ENCODE data around the gene ORAI3. TPM values are rescaled to one million over a fixed set of nuclear protein-coding genes. Genes with fewer than 3 reads are reported as not detected.

The ORAI3 gene
- total and polyA plus RNA-seq, 2 of the 13 experiments (the other 11 are each of a cell fraction or from before 2014, with no cell fraction given): 11.4 to 32.0 TPM

GRCh38 chr16:30949650-30950515, 1.0 kb downstream of the ORAI3 start (continued):
- TF ChIP-seq, protein P1, sequence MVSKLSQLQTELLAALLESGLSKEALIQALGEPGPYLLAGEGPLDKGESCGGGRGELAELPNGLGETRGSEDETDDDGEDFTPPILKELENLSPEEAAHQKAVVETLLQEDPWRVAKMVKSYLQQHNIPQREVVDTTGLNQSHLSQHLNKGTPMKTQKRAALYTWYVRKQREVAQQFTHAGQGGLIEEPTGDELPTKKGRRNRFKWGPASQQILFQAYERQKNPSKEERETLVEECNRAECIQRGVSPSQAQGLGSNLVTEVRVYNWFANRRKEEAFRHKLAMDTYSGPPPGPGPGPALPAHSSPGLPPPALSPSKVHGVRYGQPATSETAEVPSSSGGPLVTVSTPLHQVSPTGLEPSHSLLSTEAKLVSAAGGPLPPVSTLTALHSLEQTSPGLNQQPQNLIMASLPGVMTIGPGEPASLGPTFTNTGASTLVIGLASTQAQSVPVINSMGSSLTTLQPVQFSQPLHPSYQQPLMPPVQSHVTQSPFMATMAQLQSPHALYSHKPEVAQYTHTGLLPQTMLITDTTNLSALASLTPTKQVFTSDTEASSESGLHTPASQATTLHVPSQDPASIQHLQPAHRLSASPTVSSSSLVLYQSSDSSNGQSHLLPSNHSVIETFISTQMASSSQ (IDR thresholded peaks at IDR 0.05; ENCODE audit: low read depth): no peak
- TF ChIP-seq, protein P1 (CRISPR knock-in tag; IDR thresholded peaks at IDR 0.05; ENCODE audit: borderline replicate concordance): peak; percentile 82; the same call in 1 of the 2 replicates
- TF ChIP-seq, protein P2, sequence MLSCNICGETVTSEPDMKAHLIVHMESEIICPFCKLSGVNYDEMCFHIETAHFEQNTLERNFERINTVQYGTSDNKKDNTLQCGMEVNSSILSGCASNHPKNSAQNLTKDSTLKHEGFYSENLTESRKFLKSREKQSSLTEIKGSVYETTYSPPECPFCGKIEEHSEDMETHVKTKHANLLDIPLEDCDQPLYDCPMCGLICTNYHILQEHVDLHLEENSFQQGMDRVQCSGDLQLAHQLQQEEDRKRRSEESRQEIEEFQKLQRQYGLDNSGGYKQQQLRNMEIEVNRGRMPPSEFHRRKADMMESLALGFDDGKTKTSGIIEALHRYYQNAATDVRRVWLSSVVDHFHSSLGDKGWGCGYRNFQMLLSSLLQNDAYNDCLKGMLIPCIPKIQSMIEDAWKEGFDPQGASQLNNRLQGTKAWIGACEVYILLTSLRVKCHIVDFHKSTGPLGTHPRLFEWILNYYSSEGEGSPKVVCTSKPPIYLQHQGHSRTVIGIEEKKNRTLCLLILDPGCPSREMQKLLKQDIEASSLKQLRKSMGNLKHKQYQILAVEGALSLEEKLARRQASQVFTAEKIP (CRISPR knock-in tag; IDR thresholded peaks at IDR 0.05; ENCODE audit: borderline replicate concordance): no peak
- peak; percentile 81; the same call in 1 of the 2 replicates for TF ChIP-seq KDM5B (CRISPR knock-in tag; IDR thresholded peaks at IDR 0.05; ENCODE audit: borderline replicate concordance)
- no peak for TF ChIP-seq SMARCE1 (IDR thresholded peaks at IDR 0.05; ENCODE audit: borderline replicate concordance)
- TF ChIP-seq ZNF30 (CRISPR knock-in tag; IDR thresholded peaks at IDR 0.05): no peak
- no peak for TF ChIP-seq MAFF (IDR thresholded peaks at IDR 0.05; ENCODE audit: low read depth, low read length)
- no peak for TF ChIP-seq TBP (CRISPR knock-in tag; IDR thresholded peaks at IDR 0.05)
- TF ChIP-seq ZNF557 (CRISPR knock-in tag; IDR thresholded peaks at IDR 0.05): no peak
- TF ChIP-seq ZNF761 (CRISPR knock-in tag; conservative IDR thresholded peaks at IDR 0.05): peak; percentile 90
- peak; percentile 90 for TF ChIP-seq FOXC1 (CRISPR knock-in tag; IDR thresholded peaks at IDR 0.05; ENCODE audit: borderline replicate concordance)
- TF ChIP-seq ZNF670 (CRISPR knock-in tag; IDR thresholded peaks at IDR 0.05; ENCODE audit: borderline replicate concordance): peak; percentile 69; the same call in 1 of the 2 replicates
- peak; percentile 87 for TF ChIP-seq BORCS8-MEF2B (CRISPR knock-in tag; IDR thresholded peaks at IDR 0.05)
- TF ChIP-seq MAFG (CRISPR knock-in tag; IDR thresholded peaks at IDR 0.05): no peak
- no peak for TF ChIP-seq NFRKB (IDR thresholded peaks at IDR 0.05)
- peak; percentile 66; the same call in 1 of the 2 replicates for TF ChIP-seq ZBTB42 (CRISPR knock-in tag; IDR thresholded peaks at IDR 0.05)
- TF ChIP-seq ATF1 (CRISPR knock-in tag; IDR thresholded peaks at IDR 0.05): no peak
- peak; percentile 98 for TF ChIP-seq AKAP8 (CRISPR knock-in tag; IDR thresholded peaks at IDR 0.05)
- no peak for TF ChIP-seq ZNF484 (CRISPR knock-in tag; IDR thresholded peaks at IDR 0.05; ENCODE audit: borderline replicate concordance, low read depth)
- TF ChIP-seq ZSCAN30 (CRISPR knock-in tag; IDR thresholded peaks at IDR 0.05): 0 out of 2 replicates have a peak, but pooled peaks have one; percentile 33
- peak; percentile 92 for TF ChIP-seq ZSCAN9 (CRISPR knock-in tag; IDR thresholded peaks at IDR 0.05; ENCODE audit: borderline replicate concordance)
- TF ChIP-seq ZC3H4 (CRISPR knock-in tag; IDR thresholded peaks at IDR 0.05; ENCODE audit: borderline replicate concordance): peak; percentile 90
- no peak for TF ChIP-seq ZNF703 (CRISPR knock-in tag; IDR thresholded peaks at IDR 0.05; ENCODE audit: borderline replicate concordance)
- peak; percentile 82; the same call in 1 of the 2 replicates for TF ChIP-seq HMG20A (CRISPR knock-in tag; IDR thresholded peaks at IDR 0.05; ENCODE audit: borderline replicate concordance)
- no peak for TF ChIP-seq ZNF777 (CRISPR knock-in tag; IDR thresholded peaks at IDR 0.05)
- peak; percentile 63; the same call in 1 of the 2 replicates for TF ChIP-seq ZNF816 (CRISPR knock-in tag; IDR thresholded peaks at IDR 0.05; ENCODE audit: borderline replicate concordance)
- peak; percentile 77 for TF ChIP-seq TMF1 (CRISPR knock-in tag; IDR thresholded peaks at IDR 0.05; ENCODE audit: low read depth)
